ENCODE results near the gene BCCIP.

The BCCIP gene

GRCh38 chr10:125822878-125823662 lies at the start of gene BCCIP, which contains the start of gene UROS:
TSS of gene BCCIP (plus strand) at chr10:125823546. CDS start at chr10:125823558, 12 bp downstream.
TSS of gene UROS (minus strand) at chr10:125823258. CDS start at chr10:125816499, 6,759 bp downstream.
- peak; percentile 74 for DNase-seq

- DNase-seq: no peak
These were observed 49.4 kb upstream of the BCCIP start for GRCh38 chr10:125773687-125774543.

GRCh38 chr10:125774581-125775191 lies 48.7 kb upstream of the BCCIP start:
- no peak for DNase-seq

GRCh38 chr10:125775491-125776106 lies 47.7 kb upstream of the BCCIP start, which contains the start of gene MMP21:
TSS of gene MMP21 (minus strand) at chr10:125775821. CDS start at chr10:125775821, 0 bp downstream.
- no peak for DNase-seq

- DNase-seq: no peak
These were observed 45.5 kb upstream of the BCCIP start for GRCh38 chr10:125777806-125778205.

GRCh38 chr10:125778556-125778955 lies 44.8 kb upstream of the BCCIP start:
- DNase-seq: no peak

GRCh38 chr10:125779403-125780327 lies 43.7 kb upstream of the BCCIP start:
- DNase-seq: no peak

- DNase-seq: no peak
These were observed 42.0 kb upstream of the BCCIP start for GRCh38 chr10:125781374-125781773.

GRCh38 chr10:125782054-125782453 lies 41.3 kb upstream of the BCCIP start:
- no peak for DNase-seq

GRCh38 chr10:125782616-125783015 lies 40.7 kb upstream of the BCCIP start:
- no peak for DNase-seq

- no peak for DNase-seq
These were observed 39.9 kb upstream of the BCCIP start for GRCh38 chr10:125783408-125783807.

GRCh38 chr10:125783957-125784356 lies 39.4 kb upstream of the BCCIP start:
- no peak for DNase-seq

GRCh38 chr10:125785791-125786190 lies 37.6 kb upstream of the BCCIP start:
- DNase-seq: no peak

GRCh38 chr10:125788156-125789034 lies 35.0 kb upstream of the BCCIP start:
- no peak for DNase-seq

- no peak for DNase-seq
These were observed 30.7 kb upstream of the BCCIP start for GRCh38 chr10:125792342-125793300.

GRCh38 chr10:125795128-125795527 lies 28.2 kb upstream of the BCCIP start:
- DNase-seq: no peak

GRCh38 chr10:125795637-125796190 lies 27.6 kb upstream of the BCCIP start:
- DNase-seq: no peak

- no peak for DNase-seq
These were observed 25.9 kb upstream of the BCCIP start for GRCh38 chr10:125797424-125797823.

Measured in SHP77 treated with DMSO at 0.1 percent for 48 hours (cell line).